ENCODE results near the gene RPL38.
"Not testable (repeated sequence)": the region's sequence is repeated elsewhere in the genome, so short reads cannot be mapped to it uniquely, and the experiment has no call there.

Gene RPL38

GRCh38 chr17:74185571-74186185 lies 17.8 kb upstream of the RPL38 start:
- no peak for DNase-seq

- DNase-seq = no peak
Measured at GRCh38 chr17:74186498-74186897, 17.0 kb upstream of the RPL38 start.

GRCh38 chr17:74187761-74188160 lies 15.7 kb upstream of the RPL38 start:
- DNase-seq = no peak

- not testable (repeated sequence) for DNase-seq
Measured at GRCh38 chr17:74188687-74189086, 14.8 kb upstream of the RPL38 start.

- no peak for DNase-seq
Measured at GRCh38 chr17:74190154-74190553, 13.3 kb upstream of the RPL38 start.

GRCh38 chr17:74190807-74191406 lies 12.6 kb upstream of the RPL38 start:
- no peak for DNase-seq

- DNase-seq = peak; percentile 81
Measured at GRCh38 chr17:74192950-74193781, 10.3 kb upstream of the RPL38 start.

- DNase-seq = no peak
Measured at GRCh38 chr17:74194682-74195081, 8.8 kb upstream of the RPL38 start.

GRCh38 chr17:74196541-74197317 lies 6.7 kb upstream of the RPL38 start:
- no peak for DNase-seq

- DNase-seq = no peak
Measured at GRCh38 chr17:74197801-74198200, 5.7 kb upstream of the RPL38 start.

- DNase-seq = no peak
Measured at GRCh38 chr17:74198694-74199093, 4.8 kb upstream of the RPL38 start.

GRCh38 chr17:74199306-74200092 lies 4.0 kb upstream of the RPL38 start:
- peak; percentile 42 for DNase-seq

- DNase-seq = no peak
Measured at GRCh38 chr17:74200112-74200511, 3.4 kb upstream of the RPL38 start.

GRCh38 chr17:74201250-74201649 lies 2.2 kb upstream of the RPL38 start:
- DNase-seq = peak; percentile 69

- no peak for DNase-seq
Measured at GRCh38 chr17:74201948-74202347, 1.5 kb upstream of the RPL38 start.

- no peak for DNase-seq
Measured at GRCh38 chr17:74202938-74203337, 540 bp upstream of the RPL38 start.

GRCh38 chr17:74204474-74204873 lies 996 bp downstream of the RPL38 start:
- no peak for DNase-seq

GRCh38 chr17:74205274-74205673 lies 1.8 kb downstream of the RPL38 start:
- DNase-seq = no peak

- DNase-seq = no peak
Measured at GRCh38 chr17:74206332-74206818, 2.9 kb downstream of the RPL38 start.

- no peak for DNase-seq
Measured at GRCh38 chr17:74210191-74211140, 7.0 kb downstream of the RPL38 start.
